Mucosa of descending colon (tissue), 3 donors: Measurements from ENCODE around the gene FBLN2. TPM values are rescaled to one million over a fixed set of nuclear protein-coding genes. Genes with fewer than 3 reads are reported as not detected.

ENCODE experiments used
- ATAC-seq: fragments of 200-7000 bp; cut with Tn5 transposase; one replicate; pipeline ENCODE4 v1.9.1; 2020; ENCODE audit warnings: mild to moderate bottlenecking, moderate library complexity
- DNase-seq, 3 donors: peaks; one replicate each; pipeline ENCODE4 v3.0.0-alpha.2; 2020
- H3K36me3 ChIP-seq: fragments of 200-600 bp; one replicate; pipeline ENCODE4 v1.8.0; 2021; ENCODE audit warnings: low read depth, mild to moderate bottlenecking
- H3K4me1 ChIP-seq: fragments of 200-600 bp; one replicate; pipeline ENCODE4 v1.8.0; 2021; ENCODE audit warnings: low read depth, mild to moderate bottlenecking
- H3K4me3 ChIP-seq: fragments of 200-600 bp; one replicate; pipeline ENCODE4 v1.8.0; 2021; ENCODE audit warnings: mild to moderate bottlenecking
- H3K9me3 ChIP-seq: fragments of 200-600 bp; one replicate; pipeline ENCODE4 v1.8.0; 2021; ENCODE audit warnings: mild to moderate bottlenecking
- CTCF ChIP-seq: fragments of 200-600 bp; IDR thresholded peaks from one replicate; pipeline ENCODE4 v1.8.0; 2022; ENCODE audit warnings: antibody characterized with exemption, mild to moderate bottlenecking
- intact Hi-C, 2 donors: fragments of 100-400 bp; cut with DNase I in 1 of 2; cut with micrococcal nuclease in 1 of 2; formaldehyde crosslinking; loops; one replicate each; pipeline versions ENCODE4 v1.11.0 to v1.11.1; 2022; cut with DNase I, micrococcal nuclease
- total RNA-seq, 3 donors: library from RNA; stranded (reverse); fragmentation: NEBNext Ultra II Directional in 2 of 3; extraction: Animal tissue kit (Norgen Biotek cat#: 25700) in 2 of 3; gene quantifications; one replicate each; pipeline versions ENCODE4 v1.2.1 to v1.2.4, GENCODE V29; 2021 to 2023
- donor health status: DM: no; HTN: no; CAD: no; lungs with moderate emphysema.
- donor health status: DM: no; HTN: no; CAD: no.
- donor health status: DM: no; HTN: yes; CAD: no.

Gene FBLN2
- total RNA-seq, 3 donors from 2014 or later: 10.2 to 48.9 (median 30.5) TPM

GRCh38 chr3:13568515-13569028 lies 19.6 kb downstream of the FBLN2 start:
- H3K4me3 ChIP-seq: no peak overlapping the region
- DNase-seq (no peak), ATAC-seq (no peak)
- no peaks in the 10 kb centered on the region for H3K4me1 ChIP-seq
- H3K9me3 ChIP-seq: no peaks in the 10 kb centered on the region
- intact Hi-C loops: no loop called here
- TF ChIP-seq CTCF: no peak
- H3K36me3 ChIP-seq: no peaks in the 10 kb centered on the region

- intact Hi-C loops: no loop called here
- ATAC-seq (no peak), DNase-seq (no peak)
- Histone ChIP-seq H3K4me3 (no peak overlapping the region), H3K9me3 (no peaks in the 10 kb centered on the region), H3K36me3 (no peaks in the 10 kb centered on the region), H3K4me1 (no peaks in the 10 kb centered on the region)
- no peak for TF ChIP-seq CTCF
These were observed 20.3 kb downstream of the FBLN2 start for GRCh38 chr3:13569201-13569600.

GRCh38 chr3:13569641-13570390 lies 20.9 kb downstream of the FBLN2 start:
- no peaks in the 10 kb centered on the region for H3K4me1 ChIP-seq
- ATAC-seq: no peak
- no peak overlapping the region for H3K4me3 ChIP-seq
- H3K36me3 ChIP-seq: no peaks in the 10 kb centered on the region
- DNase-seq: no peak
- intact Hi-C loops: no loop called here
- no peak for TF ChIP-seq CTCF
- no peaks in the 10 kb centered on the region for H3K9me3 ChIP-seq

GRCh38 chr3:13570391-13571194 lies 21.7 kb downstream of the FBLN2 start:
- intact Hi-C loops: no loop called here
- Histone ChIP-seq H3K9me3 (no peaks in the 10 kb centered on the region), H3K4me3 (no peak overlapping the region), H3K4me1 (no peaks in the 10 kb centered on the region), H3K36me3 (no peaks in the 10 kb centered on the region)
- DNase-seq (no peak), ATAC-seq (no peak)
- no peak for TF ChIP-seq CTCF

GRCh38 chr3:13571264-13571663 lies 22.3 kb downstream of the FBLN2 start:
- DNase-seq (no peak), ATAC-seq (no peak)
- Histone ChIP-seq H3K9me3 (no peaks in the 10 kb centered on the region), H3K4me3 (no peak overlapping the region), H3K4me1 (no peaks in the 10 kb centered on the region), H3K36me3 (no peaks in the 10 kb centered on the region)
- TF ChIP-seq CTCF: no peak
- intact Hi-C loops: no loop called here
